Liver (tissue), 9 donors: ENCODE measurements around the gene TBC1D5. TPM values are rescaled to one million over a fixed set of nuclear protein-coding genes. Genes with fewer than 3 reads are reported as not detected.
"Not testable (repeated sequence)": the region's sequence is repeated elsewhere in the genome, so short reads cannot be mapped to it uniquely, and the experiment has no call there.

Experiments
- DNase-seq: peaks from one replicate; pipeline ENCODE4 v3.0.0-alpha.2; 2017; ENCODE audit warnings: low spot score
- H3K27ac ChIP-seq, 2 donors: one replicate each; pipeline ENCODE4 v1.7.0; 2013; ENCODE audit warnings: inconsistent platforms in 2 of 2, low read length in 2 of 2, control low read depth in 1 of 2, low read depth in 1 of 2, mild to moderate bottlenecking in 1 of 2
- H3K27me3 ChIP-seq, 4 donors: one replicate each; pipeline versions ENCODE4 v1.6.1 to v1.7.0; 2013; ENCODE audit warnings: low read length in 3 of 4, inconsistent platforms in 1 of 4, mild to moderate bottlenecking in 1 of 4, moderate library complexity in 1 of 4; ENCODE audit not compliant: control insufficient read depth in 4 of 4, insufficient read depth in 4 of 4
- H3K36me3 ChIP-seq, 4 donors: one replicate each; pipeline versions ENCODE4 v1.6.1 to v1.7.0; 2013; ENCODE audit warnings: low read length in 3 of 4, mild to moderate bottlenecking in 3 of 4, low read depth in 1 of 4, moderate library complexity in 1 of 4; ENCODE audit not compliant: control insufficient read depth in 4 of 4, insufficient read depth in 3 of 4
- H3K4me1 ChIP-seq, 4 donors: one replicate each; pipeline versions ENCODE4 v1.6.1 to v1.7.0; 2013; ENCODE audit warnings: low read length in 3 of 4, mild to moderate bottlenecking in 3 of 4, moderate library complexity in 1 of 4; ENCODE audit not compliant: control insufficient read depth in 4 of 4, insufficient read depth in 4 of 4
- H3K4me3 ChIP-seq, 3 donors: one replicate each; pipeline versions ENCODE4 v1.6.1 to v1.7.0; 2013; ENCODE audit warnings: low read length in 3 of 3, control low read depth in 1 of 3, low read depth in 1 of 3, mild to moderate bottlenecking in 1 of 3
- H3K9ac ChIP-seq, 2 donors: one replicate each; pipeline ENCODE4 v1.7.0; 2013; ENCODE audit warnings: low read length in 2 of 2, mild to moderate bottlenecking in 2 of 2, moderate library complexity in 2 of 2, control low read depth in 1 of 2, low read depth in 1 of 2
- H3K9me3 ChIP-seq, 4 donors: one replicate each; pipeline versions ENCODE4 v1.6.1 to v1.7.0; 2013; ENCODE audit warnings: low read length in 3 of 4; ENCODE audit not compliant: control insufficient read depth in 4 of 4
- ATF3 ChIP-seq: IDR thresholded peaks from 2 replicates; pipeline ENCODE4 v1.6.1; 2016; ENCODE audit warnings: antibody characterized with exemption
- EGR1 ChIP-seq, 2 donors: IDR thresholded peaks; 2 replicates each; pipeline ENCODE4 v1.6.1; 2016 to 2018; ENCODE audit warnings: antibody characterized with exemption in 2 of 2, low read depth in 2 of 2
- FOXA1 ChIP-seq: IDR thresholded peaks from 2 replicates; pipeline ENCODE4 v1.6.1; 2016; ENCODE audit warnings: antibody characterized with exemption
- FOXA2 ChIP-seq: IDR thresholded peaks from 2 replicates; pipeline ENCODE4 v1.6.1; 2016; ENCODE audit warnings: antibody characterized with exemption
- GABPA ChIP-seq, 2 donors: IDR thresholded peaks in 1 of 2; conservative IDR thresholded peaks in 1 of 2; 2 replicates each; pipeline ENCODE4 v1.6.1; 2016; ENCODE audit warnings: antibody characterized with exemption in 2 of 2, mild to moderate bottlenecking in 1 of 2, moderate library complexity in 1 of 2
- HNF4A ChIP-seq, 2 donors: conservative IDR thresholded peaks; 2 replicates each; pipeline ENCODE4 v1.6.1; 2016; ENCODE audit warnings: antibody characterized with exemption in 2 of 2, mild to moderate bottlenecking in 2 of 2
- HNF4G ChIP-seq: IDR thresholded peaks from 2 replicates; pipeline ENCODE4 v1.6.1; 2016; ENCODE audit warnings: antibody characterized with exemption
- JUND ChIP-seq, 2 donors: IDR thresholded peaks; 2 replicates each; pipeline ENCODE4 v1.6.1; 2016; ENCODE audit warnings: antibody characterized with exemption in 2 of 2
- NR2F2 ChIP-seq: IDR thresholded peaks from 2 replicates; pipeline ENCODE4 v1.6.1; 2016; ENCODE audit warnings: antibody characterized with exemption
- RAD21 ChIP-seq, 2 donors: IDR thresholded peaks; 2 replicates each; pipeline ENCODE4 v1.6.1; 2016; ENCODE audit warnings: antibody characterized with exemption in 2 of 2, mild to moderate bottlenecking in 2 of 2
- RXRA ChIP-seq, 2 donors: IDR thresholded peaks; 2 replicates each; pipeline ENCODE4 v1.6.1; 2017 to 2018; ENCODE audit warnings: antibody characterized with exemption in 2 of 2, mild to moderate bottlenecking in 1 of 2
- SP1 ChIP-seq: IDR thresholded peaks from 2 replicates; pipeline ENCODE4 v1.6.1; 2018; ENCODE audit warnings: antibody characterized with exemption, mild to moderate bottlenecking
- TAF1 ChIP-seq: conservative IDR thresholded peaks from 2 replicates; pipeline ENCODE4 v1.6.1; 2016; ENCODE audit warnings: antibody characterized with exemption, mild to moderate bottlenecking
- YY1 ChIP-seq: IDR thresholded peaks from 2 replicates; pipeline ENCODE4 v1.6.1; 2016; ENCODE audit warnings: antibody characterized with exemption, mild to moderate bottlenecking
- ZBTB33 ChIP-seq: IDR thresholded peaks from 2 replicates; pipeline ENCODE4 v1.6.1; 2016; ENCODE audit warnings: antibody characterized with exemption
- WGBS: extraction: QIAGEN DNeasy Blood & Tissue Kit; methylation state at CpG from one replicate; pipeline ENCODE4 v1.1.7; 2013; 5-methylcytosine and 5-hydroxymethylcytosine counted together
- polyA plus RNA-seq, 2 donors: library from polyadenylated mRNA; stranded (reverse) in 1 of 2; unstranded in 1 of 2; fragments of 200-250 nt in 1 of 2; fragments of >200 nt in 1 of 2; fragmentation: Nextera tagmentation in 1 of 2; extraction: Ambion mirVana in 1 of 2; gene quantifications; one replicate each; pipeline versions ENCODE4 v1.2.1 to v1.2.3, GENCODE V29; 2013 to 2015
- total RNA-seq, 2 donors: library from RNA; depleted of rRNA; stranded (reverse); fragments of >200 nt; gene quantifications; one replicate each; pipeline ENCODE4 v1.2.3, GENCODE V29; 2014
- TF ChIP-seq, protein P1 (sequence below): IDR thresholded peaks from 2 replicates; pipeline ENCODE4 v1.6.1; 2016; ENCODE audit warnings: antibody characterized with exemption, mild to moderate bottlenecking
- TF ChIP-seq, protein P2 (sequence below): IDR thresholded peaks from 2 replicates; pipeline ENCODE4 v1.6.1; 2016; ENCODE audit warnings: antibody characterized with exemption
- TF ChIP-seq, protein P3 (sequence below): fragments of 150-350 bp; IDR thresholded peaks from 2 replicates; pipeline ENCODE4 v1.5.1; 2017; ENCODE audit warnings: improper control_type of control experiment, low read depth, low read length; ENCODE audit not compliant: missing input control
- donor health status: healthy.
- donor health status: healthy.
- donor health status: healthy.
- donor health status: healthy.
- donor health status: healthy.

The TBC1D5 gene
- total and polyA plus RNA-seq, 4 donors: 9.1 to 45.6 (median 25.6) TPM

- TF ChIP-seq, protein P1, sequence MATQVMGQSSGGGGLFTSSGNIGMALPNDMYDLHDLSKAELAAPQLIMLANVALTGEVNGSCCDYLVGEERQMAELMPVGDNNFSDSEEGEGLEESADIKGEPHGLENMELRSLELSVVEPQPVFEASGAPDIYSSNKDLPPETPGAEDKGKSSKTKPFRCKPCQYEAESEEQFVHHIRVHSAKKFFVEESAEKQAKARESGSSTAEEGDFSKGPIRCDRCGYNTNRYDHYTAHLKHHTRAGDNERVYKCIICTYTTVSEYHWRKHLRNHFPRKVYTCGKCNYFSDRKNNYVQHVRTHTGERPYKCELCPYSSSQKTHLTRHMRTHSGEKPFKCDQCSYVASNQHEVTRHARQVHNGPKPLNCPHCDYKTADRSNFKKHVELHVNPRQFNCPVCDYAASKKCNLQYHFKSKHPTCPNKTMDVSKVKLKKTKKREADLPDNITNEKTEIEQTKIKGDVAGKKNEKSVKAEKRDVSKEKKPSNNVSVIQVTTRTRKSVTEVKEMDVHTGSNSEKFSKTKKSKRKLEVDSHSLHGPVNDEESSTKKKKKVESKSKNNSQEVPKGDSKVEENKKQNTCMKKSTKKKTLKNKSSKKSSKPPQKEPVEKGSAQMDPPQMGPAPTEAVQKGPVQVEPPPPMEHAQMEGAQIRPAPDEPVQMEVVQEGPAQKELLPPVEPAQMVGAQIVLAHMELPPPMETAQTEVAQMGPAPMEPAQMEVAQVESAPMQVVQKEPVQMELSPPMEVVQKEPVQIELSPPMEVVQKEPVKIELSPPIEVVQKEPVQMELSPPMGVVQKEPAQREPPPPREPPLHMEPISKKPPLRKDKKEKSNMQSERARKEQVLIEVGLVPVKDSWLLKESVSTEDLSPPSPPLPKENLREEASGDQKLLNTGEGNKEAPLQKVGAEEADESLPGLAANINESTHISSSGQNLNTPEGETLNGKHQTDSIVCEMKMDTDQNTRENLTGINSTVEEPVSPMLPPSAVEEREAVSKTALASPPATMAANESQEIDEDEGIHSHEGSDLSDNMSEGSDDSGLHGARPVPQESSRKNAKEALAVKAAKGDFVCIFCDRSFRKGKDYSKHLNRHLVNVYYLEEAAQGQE: no peak
- TF ChIP-seq HNF4A (conservative IDR thresholded peaks at IDR 0.05) (no peak), NR2F2 (no peak)
Observed at GRCh38 chr3:17396036-17396435, 346.4 kb downstream of the TBC1D5 start (continued).

- Histone ChIP-seq H3K36me3 (peaks cover 0 to 5% (median under 1%) of the 10 kb centered on the region in 4 donors), H3K9me3 (no peaks in the 10 kb centered on the region), H3K9ac (no peak overlapping the region), H3K27ac (no peak overlapping the region), H3K27me3 (no peaks in the 10 kb centered on the region), H3K4me1 (no peaks in the 10 kb centered on the region), H3K4me3 (no peak overlapping the region)
- TF ChIP-seq, protein P1: no peak
- TF ChIP-seq FOXA1 (no peak), RAD21 (IDR thresholded peaks at IDR 0.05) (no peak), FOXA2 (no peak), HNF4G (no peak), RXRA (IDR thresholded peaks at IDR 0.05) (no peak), EGR1 (IDR thresholded peaks at IDR 0.05; ENCODE audit: low read depth in 2 of 2) (no peak), TAF1 (no peak), SP1 (no peak), NR2F2 (no peak), JUND (IDR thresholded peaks at IDR 0.05) (no peak), YY1 (no peak), ZBTB33 (no peak), GABPA (IDR thresholded peaks at IDR 0.05 in 1 of 2, conservative IDR thresholded peaks at IDR 0.05 in 1 of 2) (no peak), ATF3 (no peak), HNF4A (conservative IDR thresholded peaks at IDR 0.05) (no peak)
- TF ChIP-seq, protein P2, sequence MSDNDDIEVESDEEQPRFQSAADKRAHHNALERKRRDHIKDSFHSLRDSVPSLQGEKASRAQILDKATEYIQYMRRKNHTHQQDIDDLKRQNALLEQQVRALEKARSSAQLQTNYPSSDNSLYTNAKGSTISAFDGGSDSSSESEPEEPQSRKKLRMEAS: no peak
- TF ChIP-seq, protein P3, sequence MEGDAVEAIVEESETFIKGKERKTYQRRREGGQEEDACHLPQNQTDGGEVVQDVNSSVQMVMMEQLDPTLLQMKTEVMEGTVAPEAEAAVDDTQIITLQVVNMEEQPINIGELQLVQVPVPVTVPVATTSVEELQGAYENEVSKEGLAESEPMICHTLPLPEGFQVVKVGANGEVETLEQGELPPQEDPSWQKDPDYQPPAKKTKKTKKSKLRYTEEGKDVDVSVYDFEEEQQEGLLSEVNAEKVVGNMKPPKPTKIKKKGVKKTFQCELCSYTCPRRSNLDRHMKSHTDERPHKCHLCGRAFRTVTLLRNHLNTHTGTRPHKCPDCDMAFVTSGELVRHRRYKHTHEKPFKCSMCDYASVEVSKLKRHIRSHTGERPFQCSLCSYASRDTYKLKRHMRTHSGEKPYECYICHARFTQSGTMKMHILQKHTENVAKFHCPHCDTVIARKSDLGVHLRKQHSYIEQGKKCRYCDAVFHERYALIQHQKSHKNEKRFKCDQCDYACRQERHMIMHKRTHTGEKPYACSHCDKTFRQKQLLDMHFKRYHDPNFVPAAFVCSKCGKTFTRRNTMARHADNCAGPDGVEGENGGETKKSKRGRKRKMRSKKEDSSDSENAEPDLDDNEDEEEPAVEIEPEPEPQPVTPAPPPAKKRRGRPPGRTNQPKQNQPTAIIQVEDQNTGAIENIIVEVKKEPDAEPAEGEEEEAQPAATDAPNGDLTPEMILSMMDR: no peak
- DNase-seq: no peak
- WGBS: 92% methylated on average over 5 of the region's 5 CpGs
Observed at GRCh38 chr3:17394541-17395155, 347.8 kb downstream of the TBC1D5 start.

DNA sequence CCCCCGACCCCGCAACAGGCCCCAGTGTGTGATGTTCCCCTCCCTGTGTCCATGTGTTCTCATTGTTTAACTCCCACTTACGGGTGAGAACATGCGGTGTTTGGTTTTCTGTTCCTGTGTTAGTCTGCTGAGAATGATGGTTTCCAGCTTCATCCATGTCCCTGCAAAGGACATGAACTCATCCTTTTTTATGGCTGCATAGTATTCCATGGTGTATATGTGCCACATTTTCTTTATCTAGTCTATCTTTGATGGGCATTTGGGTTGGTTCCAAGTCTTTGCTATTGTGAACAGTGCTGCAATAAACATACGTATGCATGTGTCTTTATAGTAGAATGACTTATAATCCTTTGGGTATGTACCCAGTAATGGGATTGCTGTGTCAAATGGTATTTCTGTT, 349.9 kb downstream of the TBC1D5 start:
- H3K4me3 ChIP-seq, H3K36me3 ChIP-seq, H3K9ac ChIP-seq, DNase-seq, H3K27me3 ChIP-seq, H3K4me1 ChIP-seq, H3K9me3 ChIP-seq, H3K27ac ChIP-seq: not testable (repeated sequence)
- WGBS: 95% methylated on average over 5 of the region's 5 CpGs
